Measurements from ENCODE around the gene LONRF3.

The LONRF3 gene

GRCh38 chrX:119045884-119046283 is 71.5 kb downstream of the LONRF3 start:
- no peak for TF ChIP-seq CTCF (conservative IDR thresholded peaks at IDR 0.05)
- H3K27ac ChIP-seq: no peak overlapping the region

GRCh38 chrX:119055687-119056086 is 81.3 kb downstream of the LONRF3 start:
- TF ChIP-seq CTCF (conservative IDR thresholded peaks at IDR 0.05): no peak
- H3K27ac ChIP-seq: no peak overlapping the region

DNA sequence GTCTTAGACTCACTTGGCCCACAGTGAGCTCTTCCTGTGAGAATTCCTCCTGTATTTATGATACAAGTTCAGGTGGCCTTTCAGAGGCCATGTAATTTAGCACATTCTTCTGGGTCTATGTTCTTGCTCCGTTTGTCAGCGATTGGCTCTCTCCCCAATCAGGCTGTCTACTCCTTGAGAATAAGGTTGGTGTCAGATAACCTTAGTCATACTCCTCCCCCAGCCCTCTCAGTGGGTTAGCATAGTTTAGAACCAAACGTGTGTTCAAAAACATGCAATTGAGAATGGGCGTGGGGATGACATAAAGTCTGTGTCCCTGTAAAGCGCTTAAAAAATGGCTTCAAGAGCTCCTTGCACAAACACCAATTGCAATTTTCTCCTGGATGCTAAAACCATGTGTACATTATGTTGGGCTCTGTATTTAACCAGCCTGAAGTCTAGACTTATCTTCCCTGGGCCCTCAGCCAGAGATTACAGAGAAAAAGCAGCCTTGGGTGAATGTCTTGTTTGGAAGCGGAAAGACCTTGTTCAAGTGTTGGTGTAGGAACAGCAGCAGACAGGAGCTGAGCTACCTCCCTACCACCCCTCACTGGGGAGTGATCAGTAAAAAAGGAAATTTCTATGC is 88.4 kb downstream of the LONRF3 start:
- no peak for TF ChIP-seq CTCF (conservative IDR thresholded peaks at IDR 0.05)
- H3K27ac ChIP-seq: no peak overlapping the region

DNA sequence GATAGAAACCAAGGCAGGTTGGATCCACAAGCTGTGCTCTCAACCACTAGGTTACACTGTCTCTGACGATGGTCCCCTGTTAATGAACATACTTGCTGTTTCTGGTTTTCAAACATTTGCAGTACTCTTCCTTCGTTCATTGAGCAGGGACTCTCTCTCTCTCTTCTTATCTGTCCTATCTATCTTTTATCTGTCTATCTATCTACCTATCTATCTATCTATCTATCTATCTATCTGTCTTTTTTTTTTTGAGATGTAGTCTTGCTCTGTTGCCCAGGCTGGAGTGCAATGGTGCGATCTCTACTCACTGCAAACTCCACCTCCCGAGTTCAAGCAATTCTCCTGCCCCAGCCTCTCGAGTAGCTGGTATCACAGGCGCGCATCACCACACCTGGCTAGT is 89.0 kb downstream of the LONRF3 start:
- no peak for TF ChIP-seq CTCF (conservative IDR thresholded peaks at IDR 0.05)
- H3K27ac ChIP-seq: no peak overlapping the region

GRCh38 chrX:119067023-119067739 is 92.8 kb downstream of the LONRF3 start:
- no peak overlapping the region for H3K27ac ChIP-seq
- TF ChIP-seq CTCF (conservative IDR thresholded peaks at IDR 0.05): peak; percentile 59

All from VCaP (cell line).